ENCODE results near the gene HDHD3. TPM values are rescaled to one million over a fixed set of nuclear protein-coding genes. Genes with fewer than 3 reads are reported as not detected.

Gene HDHD3
- total RNA-seq, 2 experiments from 2014 or later = 16.0 to 18.1 TPM

DNA sequence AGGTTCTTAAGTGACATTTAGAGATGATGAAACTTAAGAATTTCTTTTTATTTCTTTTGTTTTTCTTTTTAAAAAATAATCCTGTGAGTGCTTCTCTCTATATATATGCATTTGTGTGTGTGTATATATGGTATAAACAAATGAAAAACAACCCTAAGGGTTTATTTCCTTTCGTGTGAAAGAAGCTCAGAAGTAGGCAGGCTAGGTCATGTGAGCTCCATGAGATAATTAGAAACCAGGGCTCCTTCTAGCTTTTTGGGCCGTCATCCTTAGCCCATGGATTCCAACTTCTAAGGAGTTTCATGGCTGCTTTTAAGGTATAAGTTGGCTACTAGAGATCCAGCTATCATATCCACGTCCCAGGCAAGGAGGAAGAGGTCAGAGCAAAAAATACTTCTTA lies 44.9 kb upstream of the HDHD3 start:
- no peak overlapping the region for H2AFZ ChIP-seq (ENCODE audit: low read length)
- BruUV-seq (replicated peaks) = no TSS peak
- CTCF ChIA-PET (ENCODE audit: unreplicated experiment) = interaction anchor here (0.5 kb wide), 1 partner anchor 160 kb away, joined by 3 read pairs; no protein-coding TSS in a partner anchor

GRCh38 chr9:113417370-113417769 lies 40.6 kb upstream of the HDHD3 start:
- no TSS peak for BruUV-seq (replicated peaks)
- H3K9me3 ChIP-seq (ENCODE audit: low read length) = no peaks in the 10 kb centered on the region
- DNase-seq (ENCODE audit: low spot score) = peak; percentile 23
- H3K36me3 ChIP-seq (ENCODE audit: insufficient read depth, low read length) = no peaks in the 10 kb centered on the region
- ChIA-PET CTCF (ENCODE audit: unreplicated experiment) (interaction anchor here (0.5 kb wide), 1 partner anchor 16 kb away, joined by 3 read pairs; the partner anchor contains the start of gene ALAD), POLR2A (interaction anchor here (1.4 to 1.9 kb wide), 2 partner anchors 14 to 58 kb away, joined by 4 to 6 read pairs; no protein-coding TSS in a partner anchor)
- no peaks in the 10 kb centered on the region for H4K20me1 ChIP-seq (ENCODE audit: insufficient read depth, low read length)
- H3K79me2 ChIP-seq (ENCODE audit: insufficient read depth, low read depth, low read length) = no peaks in the 10 kb centered on the region
- H3K4me3 ChIP-seq (ENCODE audit: low read depth, low read length, poor library complexity, severe bottlenecking) = no peak overlapping the region
- TF ChIP-seq, protein P1, sequence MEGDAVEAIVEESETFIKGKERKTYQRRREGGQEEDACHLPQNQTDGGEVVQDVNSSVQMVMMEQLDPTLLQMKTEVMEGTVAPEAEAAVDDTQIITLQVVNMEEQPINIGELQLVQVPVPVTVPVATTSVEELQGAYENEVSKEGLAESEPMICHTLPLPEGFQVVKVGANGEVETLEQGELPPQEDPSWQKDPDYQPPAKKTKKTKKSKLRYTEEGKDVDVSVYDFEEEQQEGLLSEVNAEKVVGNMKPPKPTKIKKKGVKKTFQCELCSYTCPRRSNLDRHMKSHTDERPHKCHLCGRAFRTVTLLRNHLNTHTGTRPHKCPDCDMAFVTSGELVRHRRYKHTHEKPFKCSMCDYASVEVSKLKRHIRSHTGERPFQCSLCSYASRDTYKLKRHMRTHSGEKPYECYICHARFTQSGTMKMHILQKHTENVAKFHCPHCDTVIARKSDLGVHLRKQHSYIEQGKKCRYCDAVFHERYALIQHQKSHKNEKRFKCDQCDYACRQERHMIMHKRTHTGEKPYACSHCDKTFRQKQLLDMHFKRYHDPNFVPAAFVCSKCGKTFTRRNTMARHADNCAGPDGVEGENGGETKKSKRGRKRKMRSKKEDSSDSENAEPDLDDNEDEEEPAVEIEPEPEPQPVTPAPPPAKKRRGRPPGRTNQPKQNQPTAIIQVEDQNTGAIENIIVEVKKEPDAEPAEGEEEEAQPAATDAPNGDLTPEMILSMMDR (conservative IDR thresholded peaks at IDR 0.05; ENCODE audit: low read length) = peak; percentile 48
- TF ChIP-seq EZH2phosphoT487 (IDR thresholded peaks at IDR 0.05; ENCODE audit: borderline replicate concordance, low read depth, low read length) = no peak
- intact Hi-C loops (cut with micrococcal nuclease; ENCODE audit: unreplicated experiment) = loop anchor here (10.0 kb wide), 1 partner anchor 957 kb away; no protein-coding TSS in a partner anchor
- peak overlapping the region; percentile 90 for H3K27ac ChIP-seq (ENCODE audit: low read depth, low read length, poor library complexity, severe bottlenecking)
- no peaks in the 10 kb centered on the region for H3K9me2 ChIP-seq (ENCODE audit: insufficient read depth, low read length)
- H3K4me2 ChIP-seq (ENCODE audit: low read length) = peak overlapping the region; percentile 68
- peaks cover 36% of the 10 kb centered on the region for H3K4me1 ChIP-seq (ENCODE audit: insufficient read depth, low read length, poor library complexity, severe bottlenecking)
- H2AFZ ChIP-seq (ENCODE audit: low read length) = peak overlapping the region; percentile 88; the same call in 1 of the 2 replicates

More for the DNA sequence above, 44.9 kb upstream of the HDHD3 start:
- H3K4me1 ChIP-seq (ENCODE audit: insufficient read depth, low read length, poor library complexity, severe bottlenecking) = peaks cover 14% of the 10 kb centered on the region
- no peaks in the 10 kb centered on the region for H3K36me3 ChIP-seq (ENCODE audit: insufficient read depth, low read length)
- intact Hi-C loops (cut with micrococcal nuclease; ENCODE audit: unreplicated experiment) = no loop called here
- no peak overlapping the region for H3K4me2 ChIP-seq (ENCODE audit: low read length)
- no peak overlapping the region for H3K27ac ChIP-seq (ENCODE audit: low read depth, low read length, poor library complexity, severe bottlenecking)
- no peaks in the 10 kb centered on the region for H3K9me2 ChIP-seq (ENCODE audit: insufficient read depth, low read length)
- H4K20me1 ChIP-seq (ENCODE audit: insufficient read depth, low read length) = no peaks in the 10 kb centered on the region
- H3K4me3 ChIP-seq (ENCODE audit: low read depth, low read length, poor library complexity, severe bottlenecking) = no peak overlapping the region
- DNase-seq (ENCODE audit: low spot score) = no peak
- TF ChIP-seq, protein P1 (conservative IDR thresholded peaks at IDR 0.05; ENCODE audit: low read length) = no peak
- no peak for TF ChIP-seq EZH2phosphoT487 (IDR thresholded peaks at IDR 0.05; ENCODE audit: borderline replicate concordance, low read depth, low read length)
- no peaks in the 10 kb centered on the region for H3K9me3 ChIP-seq (ENCODE audit: low read length)
- POLR2A ChIA-PET = interaction anchor here (1.1 kb wide), 2 partner anchors 20 to 98 kb away, joined by 3 read pairs; partner anchors contain the start of gene ALAD
- no peaks in the 10 kb centered on the region for H3K79me2 ChIP-seq (ENCODE audit: insufficient read depth, low read depth, low read length)

DNA sequence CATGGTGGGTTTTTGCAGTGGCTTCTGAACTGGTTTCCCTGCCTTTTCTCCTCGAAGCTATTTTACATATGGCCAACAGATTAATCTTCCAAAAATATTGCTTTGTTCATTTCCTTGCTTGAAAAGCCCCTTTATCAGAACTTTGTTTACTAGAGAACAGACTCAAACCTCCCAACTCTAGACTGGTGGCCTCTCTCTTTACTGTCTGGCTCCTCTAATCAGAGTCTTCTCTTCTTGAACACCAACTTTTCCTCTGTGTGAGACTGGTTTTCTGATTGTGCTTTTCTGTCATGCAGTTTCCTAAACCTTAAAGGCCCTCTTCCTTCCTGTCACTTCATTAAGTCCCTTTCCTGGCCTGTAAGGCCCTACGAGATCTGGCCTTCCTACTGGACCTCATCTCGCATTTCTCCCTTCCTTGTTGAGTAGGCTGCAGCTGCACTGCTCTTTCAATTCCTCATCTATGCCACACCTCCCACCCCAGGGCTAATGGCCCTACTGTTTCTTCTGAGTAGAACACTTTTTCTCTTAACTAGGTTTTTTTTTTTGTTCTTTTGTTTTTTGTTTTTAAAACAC lies 39.4 kb upstream of the HDHD3 start:
- peak overlapping the region; percentile 68 for H3K4me2 ChIP-seq (ENCODE audit: low read length)
- peak overlapping the region; percentile 88 for H2AFZ ChIP-seq (ENCODE audit: low read length)
- peaks cover 47% of the 10 kb centered on the region for H3K4me1 ChIP-seq (ENCODE audit: insufficient read depth, low read length, poor library complexity, severe bottlenecking)
- no peaks in the 10 kb centered on the region for H3K36me3 ChIP-seq (ENCODE audit: insufficient read depth, low read length)
- no peaks in the 10 kb centered on the region for H3K9me3 ChIP-seq (ENCODE audit: low read length)
- no peak for TF ChIP-seq EZH2phosphoT487 (IDR thresholded peaks at IDR 0.05; ENCODE audit: borderline replicate concordance, low read depth, low read length)
- peak overlapping the region; percentile 90 for H3K27ac ChIP-seq (ENCODE audit: low read depth, low read length, poor library complexity, severe bottlenecking)
- intact Hi-C loops (cut with micrococcal nuclease; ENCODE audit: unreplicated experiment) = loop anchor here (10.0 kb wide), 1 partner anchor 959 kb away; no protein-coding TSS in a partner anchor
- H4K20me1 ChIP-seq (ENCODE audit: insufficient read depth, low read length) = no peaks in the 10 kb centered on the region
- no peaks in the 10 kb centered on the region for H3K9me2 ChIP-seq (ENCODE audit: insufficient read depth, low read length)
- ChIA-PET CTCF (ENCODE audit: unreplicated experiment) (interaction anchor here (0.9 kb wide), 1 partner anchor 11 kb away, joined by 3 read pairs; no protein-coding TSS in a partner anchor), POLR2A (interaction anchor here (0.7 to 2.0 kb wide), 5 partner anchors 11 to 203 kb away, joined by 3 to 6 read pairs (median 4); no protein-coding TSS in a partner anchor)
- no peaks in the 10 kb centered on the region for H3K79me2 ChIP-seq (ENCODE audit: insufficient read depth, low read depth, low read length)
- DNase-seq (ENCODE audit: low spot score) = peak; percentile 91
- TSS peak; percentile 89 for BruUV-seq (replicated peaks)
- H3K4me3 ChIP-seq (ENCODE audit: low read depth, low read length, poor library complexity, severe bottlenecking) = peak overlapping the region; percentile 45

Measured in OCI-LY7 (cell line).